ENCODE results near the gene CAMKV. TPM values are rescaled to one million over a fixed set of nuclear protein-coding genes. Genes with fewer than 3 reads are reported as not detected.

Gene CAMKV
- total RNA-seq, 1 experiment from 2014 or later: 58.2 TPM

DNA sequence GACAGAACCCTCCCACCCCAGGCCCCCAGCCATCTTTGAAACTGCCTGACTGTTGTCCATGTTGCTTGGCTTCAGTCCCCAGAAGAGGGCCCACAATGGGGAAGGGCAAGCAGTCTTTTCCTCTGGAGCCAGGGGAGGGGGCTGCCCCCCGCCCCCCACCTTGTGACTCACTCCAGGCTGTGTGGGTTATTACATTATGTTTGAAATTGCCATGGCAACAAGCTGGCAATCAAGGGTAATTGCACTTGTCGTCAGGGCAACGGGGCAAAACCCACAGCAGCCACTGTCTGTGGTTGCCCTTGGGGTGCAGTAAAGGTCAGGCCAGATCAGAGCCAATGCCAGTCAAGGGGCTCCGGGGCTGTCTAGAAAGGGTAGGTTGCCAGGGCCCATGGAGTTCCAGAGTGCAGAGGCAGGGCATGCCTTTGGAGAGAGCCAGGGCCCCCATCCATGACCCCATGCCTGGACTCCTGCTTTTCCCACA lies 3.1 kb upstream of the CAMKV start:
- Mint-ChIP-seq H3K4me1 (peaks cover 9% of the 10 kb centered on the region), H3K9me3 (no peaks in the 10 kb centered on the region), H3K36me3 (no peaks in the 10 kb centered on the region), H3K27ac (no peak overlapping the region), H3K4me3 (no peak overlapping the region), H3K27me3 (ENCODE audit: low read depth) (peaks cover 4% of the 10 kb centered on the region)
- ChIA-PET CTCF (interaction anchor here (1.3 to 6.0 kb wide), 2 partner anchors 9 to 34 kb away, joined by 3 to 37 read pairs; no protein-coding TSS in a partner anchor), POLR2A (interaction anchor here (1.0 kb wide), 1 partner anchor 34 kb away, joined by 3 read pairs; no protein-coding TSS in a partner anchor)
- ATAC-seq: no peak
- DNase-seq (ENCODE audit: low spot score): no peak
- TF ChIP-seq, protein P1, sequence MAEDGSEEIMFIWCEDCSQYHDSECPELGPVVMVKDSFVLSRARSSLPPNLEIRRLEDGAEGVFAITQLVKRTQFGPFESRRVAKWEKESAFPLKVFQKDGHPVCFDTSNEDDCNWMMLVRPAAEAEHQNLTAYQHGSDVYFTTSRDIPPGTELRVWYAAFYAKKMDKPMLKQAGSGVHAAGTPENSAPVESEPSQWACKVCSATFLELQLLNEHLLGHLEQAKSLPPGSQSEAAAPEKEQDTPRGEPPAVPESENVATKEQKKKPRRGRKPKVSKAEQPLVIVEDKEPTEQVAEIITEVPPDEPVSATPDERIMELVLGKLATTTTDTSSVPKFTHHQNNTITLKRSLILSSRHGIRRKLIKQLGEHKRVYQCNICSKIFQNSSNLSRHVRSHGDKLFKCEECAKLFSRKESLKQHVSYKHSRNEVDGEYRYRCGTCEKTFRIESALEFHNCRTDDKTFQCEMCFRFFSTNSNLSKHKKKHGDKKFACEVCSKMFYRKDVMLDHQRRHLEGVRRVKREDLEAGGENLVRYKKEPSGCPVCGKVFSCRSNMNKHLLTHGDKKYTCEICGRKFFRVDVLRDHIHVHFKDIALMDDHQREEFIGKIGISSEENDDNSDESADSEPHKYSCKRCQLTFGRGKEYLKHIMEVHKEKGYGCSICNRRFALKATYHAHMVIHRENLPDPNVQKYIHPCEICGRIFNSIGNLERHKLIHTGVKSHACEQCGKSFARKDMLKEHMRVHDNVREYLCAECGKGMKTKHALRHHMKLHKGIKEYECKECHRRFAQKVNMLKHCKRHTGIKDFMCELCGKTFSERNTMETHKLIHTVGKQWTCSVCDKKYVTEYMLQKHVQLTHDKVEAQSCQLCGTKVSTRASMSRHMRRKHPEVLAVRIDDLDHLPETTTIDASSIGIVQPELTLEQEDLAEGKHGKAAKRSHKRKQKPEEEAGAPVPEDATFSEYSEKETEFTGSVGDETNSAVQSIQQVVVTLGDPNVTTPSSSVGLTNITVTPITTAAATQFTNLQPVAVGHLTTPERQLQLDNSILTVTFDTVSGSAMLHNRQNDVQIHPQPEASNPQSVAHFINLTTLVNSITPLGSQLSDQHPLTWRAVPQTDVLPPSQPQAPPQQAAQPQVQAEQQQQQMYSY (CRISPR knock-in tag; IDR thresholded peaks at IDR 0.05): no peak
- no peak for TF ChIP-seq GRHL2 (CRISPR knock-in tag; IDR thresholded peaks at IDR 0.05; ENCODE audit: insufficient replicate concordance, severe bottlenecking)
- TF ChIP-seq, protein P2, sequence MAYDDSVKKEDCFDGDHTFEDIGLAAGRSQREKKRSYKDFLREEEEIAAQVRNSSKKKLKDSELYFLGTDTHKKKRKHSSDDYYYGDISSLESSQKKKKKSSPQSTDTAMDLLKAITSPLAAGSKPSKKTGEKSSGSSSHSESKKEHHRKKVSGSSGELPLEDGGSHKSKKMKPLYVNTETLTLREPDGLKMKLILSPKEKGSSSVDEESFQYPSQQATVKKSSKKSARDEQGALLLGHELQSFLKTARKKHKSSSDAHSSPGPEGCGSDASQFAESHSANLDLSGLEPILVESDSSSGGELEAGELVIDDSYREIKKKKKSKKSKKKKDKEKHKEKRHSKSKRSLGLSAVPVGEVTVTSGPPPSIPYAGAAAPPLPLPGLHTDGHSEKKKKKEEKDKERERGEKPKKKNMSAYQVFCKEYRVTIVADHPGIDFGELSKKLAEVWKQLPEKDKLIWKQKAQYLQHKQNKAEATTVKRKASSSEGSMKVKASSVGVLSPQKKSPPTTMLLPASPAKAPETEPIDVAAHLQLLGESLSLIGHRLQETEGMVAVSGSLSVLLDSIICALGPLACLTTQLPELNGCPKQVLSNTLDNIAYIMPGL (CRISPR knock-in tag; IDR thresholded peaks at IDR 0.05): no peak
- TF ChIP-seq, protein P3, sequence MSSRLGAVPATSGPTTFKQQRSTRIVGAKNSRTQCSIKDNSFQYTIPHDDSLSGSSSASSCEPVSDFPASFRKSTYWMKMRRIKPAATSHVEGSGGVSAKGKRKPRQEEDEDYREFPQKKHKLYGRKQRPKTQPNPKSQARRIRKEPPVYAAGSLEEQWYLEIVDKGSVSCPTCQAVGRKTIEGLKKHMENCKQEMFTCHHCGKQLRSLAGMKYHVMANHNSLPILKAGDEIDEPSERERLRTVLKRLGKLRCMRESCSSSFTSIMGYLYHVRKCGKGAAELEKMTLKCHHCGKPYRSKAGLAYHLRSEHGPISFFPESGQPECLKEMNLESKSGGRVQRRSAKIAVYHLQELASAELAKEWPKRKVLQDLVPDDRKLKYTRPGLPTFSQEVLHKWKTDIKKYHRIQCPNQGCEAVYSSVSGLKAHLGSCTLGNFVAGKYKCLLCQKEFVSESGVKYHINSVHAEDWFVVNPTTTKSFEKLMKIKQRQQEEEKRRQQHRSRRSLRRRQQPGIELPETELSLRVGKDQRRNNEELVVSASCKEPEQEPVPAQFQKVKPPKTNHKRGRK (CRISPR knock-in tag; IDR thresholded peaks at IDR 0.05; ENCODE audit: borderline replicate concordance): no peak
- TF ChIP-seq, protein P4, sequence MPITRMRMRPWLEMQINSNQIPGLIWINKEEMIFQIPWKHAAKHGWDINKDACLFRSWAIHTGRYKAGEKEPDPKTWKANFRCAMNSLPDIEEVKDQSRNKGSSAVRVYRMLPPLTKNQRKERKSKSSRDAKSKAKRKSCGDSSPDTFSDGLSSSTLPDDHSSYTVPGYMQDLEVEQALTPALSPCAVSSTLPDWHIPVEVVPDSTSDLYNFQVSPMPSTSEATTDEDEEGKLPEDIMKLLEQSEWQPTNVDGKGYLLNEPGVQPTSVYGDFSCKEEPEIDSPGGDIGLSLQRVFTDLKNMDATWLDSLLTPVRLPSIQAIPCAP (CRISPR knock-in tag; IDR thresholded peaks at IDR 0.05): no peak

DNA sequence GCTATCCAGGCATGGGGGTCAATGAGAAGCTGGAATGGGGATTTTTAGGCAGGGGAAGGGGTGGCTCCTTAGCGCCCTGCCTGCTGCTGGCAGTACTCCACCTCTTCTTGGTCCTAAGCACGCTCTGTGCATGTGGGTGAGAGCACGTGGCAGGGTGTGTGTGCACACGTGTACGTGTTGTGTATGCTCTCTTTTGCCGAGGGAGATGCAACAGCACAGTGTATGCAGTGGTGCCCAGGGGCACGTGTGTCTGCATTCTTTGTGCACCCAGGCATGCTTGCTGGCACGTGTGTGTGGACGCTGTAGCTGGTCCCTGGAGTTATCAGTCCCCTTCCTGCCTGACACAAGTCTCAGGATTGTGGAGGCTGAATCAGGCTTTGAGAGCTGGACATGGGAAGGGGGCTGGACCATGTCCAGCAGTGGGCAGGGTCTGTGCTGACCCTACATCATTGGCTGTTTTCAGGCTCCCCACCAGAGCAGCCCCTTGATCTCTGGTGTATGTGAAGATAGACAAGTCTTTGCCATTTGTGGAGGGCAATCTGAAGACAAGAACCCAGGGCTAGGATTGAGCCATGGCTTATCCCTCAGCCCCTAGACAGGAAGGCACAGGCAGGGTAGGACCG lies 1.9 kb upstream of the CAMKV start:
- H3K9me3 Mint-ChIP-seq: no peaks in the 10 kb centered on the region
- ATAC-seq (no peak), DNase-seq (ENCODE audit: low spot score) (no peak)
- CTCF ChIA-PET: interaction anchor here (1.2 to 6.0 kb wide), 3 partner anchors 10 to 38 kb away, joined by 3 to 37 read pairs (median 3); no protein-coding TSS in a partner anchor
- H3K27ac Mint-ChIP-seq: no peak overlapping the region
- H3K4me1 Mint-ChIP-seq: peaks cover 21% of the 10 kb centered on the region
- no peaks in the 10 kb centered on the region for H3K36me3 Mint-ChIP-seq
- peaks cover 4% of the 10 kb centered on the region for H3K27me3 Mint-ChIP-seq (ENCODE audit: low read depth)
- H3K4me3 Mint-ChIP-seq: no peak overlapping the region
- POLR2A ChIA-PET: no interaction called here
- TF ChIP-seq RELA (CRISPR knock-in tag; IDR thresholded peaks at IDR 0.05; ENCODE audit: borderline replicate concordance) (no peak), TEAD1 (CRISPR knock-in tag; IDR thresholded peaks at IDR 0.05) (no peak), FOXP1 (CRISPR knock-in tag; IDR thresholded peaks at IDR 0.05; ENCODE audit: borderline replicate concordance) (no peak), ZNF138 (CRISPR knock-in tag; conservative IDR thresholded peaks at IDR 0.05) (no peak), NR2C2 (CRISPR knock-in tag; IDR thresholded peaks at IDR 0.05) (no peak), ATF1 (CRISPR knock-in tag; IDR thresholded peaks at IDR 0.05) (no peak), KAT7 (CRISPR knock-in tag; IDR thresholded peaks at IDR 0.05; ENCODE audit: borderline replicate concordance) (no peak), NR1H2 (CRISPR knock-in tag; IDR thresholded peaks at IDR 0.05) (no peak), ELF4 (CRISPR knock-in tag; IDR thresholded peaks at IDR 0.05; ENCODE audit: low read depth) (no peak)
- TF ChIP-seq, protein P5, sequence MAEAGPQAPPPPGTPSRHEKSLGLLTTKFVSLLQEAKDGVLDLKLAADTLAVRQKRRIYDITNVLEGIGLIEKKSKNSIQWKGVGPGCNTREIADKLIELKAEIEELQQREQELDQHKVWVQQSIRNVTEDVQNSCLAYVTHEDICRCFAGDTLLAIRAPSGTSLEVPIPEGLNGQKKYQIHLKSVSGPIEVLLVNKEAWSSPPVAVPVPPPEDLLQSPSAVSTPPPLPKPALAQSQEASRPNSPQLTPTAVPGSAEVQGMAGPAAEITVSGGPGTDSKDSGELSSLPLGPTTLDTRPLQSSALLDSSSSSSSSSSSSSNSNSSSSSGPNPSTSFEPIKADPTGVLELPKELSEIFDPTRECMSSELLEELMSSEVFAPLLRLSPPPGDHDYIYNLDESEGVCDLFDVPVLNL (CRISPR knock-in tag; IDR thresholded peaks at IDR 0.05; ENCODE audit: borderline replicate concordance, low read depth): no peak
- TF ChIP-seq, protein P6, sequence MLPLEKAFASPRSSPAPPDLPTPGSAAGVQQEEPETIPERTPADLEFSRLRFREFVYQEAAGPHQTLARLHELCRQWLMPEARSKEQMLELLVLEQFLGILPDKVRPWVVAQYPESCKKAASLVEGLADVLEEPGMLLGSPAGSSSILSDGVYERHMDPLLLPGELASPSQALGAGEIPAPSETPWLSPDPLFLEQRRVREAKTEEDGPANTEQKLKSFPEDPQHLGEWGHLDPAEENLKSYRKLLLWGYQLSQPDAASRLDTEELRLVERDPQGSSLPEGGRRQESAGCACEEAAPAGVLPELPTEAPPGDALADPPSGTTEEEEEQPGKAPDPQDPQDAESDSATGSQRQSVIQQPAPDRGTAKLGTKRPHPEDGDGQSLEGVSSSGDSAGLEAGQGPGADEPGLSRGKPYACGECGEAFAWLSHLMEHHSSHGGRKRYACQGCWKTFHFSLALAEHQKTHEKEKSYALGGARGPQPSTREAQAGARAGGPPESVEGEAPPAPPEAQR (CRISPR knock-in tag; IDR thresholded peaks at IDR 0.05): no peak
- TF ChIP-seq, protein P7, sequence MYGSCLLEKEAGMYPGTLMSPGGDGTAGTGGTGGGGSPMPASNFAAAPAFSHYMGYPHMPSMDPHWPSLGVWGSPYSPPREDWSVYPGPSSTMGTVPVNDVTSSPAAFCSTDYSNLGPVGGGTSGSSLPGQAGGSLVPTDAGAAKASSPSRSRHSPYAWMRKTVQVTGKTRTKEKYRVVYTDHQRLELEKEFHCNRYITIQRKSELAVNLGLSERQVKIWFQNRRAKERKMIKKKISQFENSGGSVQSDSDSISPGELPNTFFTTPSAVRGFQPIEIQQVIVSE (CRISPR knock-in tag; IDR thresholded peaks at IDR 0.05; ENCODE audit: borderline replicate concordance): no peak
